ENCODE results near the gene CWH43.

DNA sequence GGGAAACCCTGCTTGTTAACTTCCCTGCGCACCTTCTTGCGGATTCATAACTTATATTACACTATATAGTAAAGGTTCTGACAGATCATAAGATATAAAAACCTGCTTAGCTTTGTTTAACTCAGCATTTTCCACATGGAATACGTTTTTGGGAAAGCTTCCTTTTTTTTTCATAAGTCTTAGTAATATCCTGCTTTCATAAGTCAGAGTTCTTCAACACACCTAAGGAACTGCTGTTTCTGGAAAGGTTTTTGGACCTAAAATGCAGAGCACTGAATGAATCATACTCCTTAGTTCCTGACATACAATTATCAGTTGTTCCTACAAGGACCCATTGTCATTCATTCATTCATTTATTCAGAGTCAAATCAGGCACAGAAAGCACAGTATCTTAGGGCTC, 47.2 kb upstream of the CWH43 start:
- TF ChIP-seq, protein P1, sequence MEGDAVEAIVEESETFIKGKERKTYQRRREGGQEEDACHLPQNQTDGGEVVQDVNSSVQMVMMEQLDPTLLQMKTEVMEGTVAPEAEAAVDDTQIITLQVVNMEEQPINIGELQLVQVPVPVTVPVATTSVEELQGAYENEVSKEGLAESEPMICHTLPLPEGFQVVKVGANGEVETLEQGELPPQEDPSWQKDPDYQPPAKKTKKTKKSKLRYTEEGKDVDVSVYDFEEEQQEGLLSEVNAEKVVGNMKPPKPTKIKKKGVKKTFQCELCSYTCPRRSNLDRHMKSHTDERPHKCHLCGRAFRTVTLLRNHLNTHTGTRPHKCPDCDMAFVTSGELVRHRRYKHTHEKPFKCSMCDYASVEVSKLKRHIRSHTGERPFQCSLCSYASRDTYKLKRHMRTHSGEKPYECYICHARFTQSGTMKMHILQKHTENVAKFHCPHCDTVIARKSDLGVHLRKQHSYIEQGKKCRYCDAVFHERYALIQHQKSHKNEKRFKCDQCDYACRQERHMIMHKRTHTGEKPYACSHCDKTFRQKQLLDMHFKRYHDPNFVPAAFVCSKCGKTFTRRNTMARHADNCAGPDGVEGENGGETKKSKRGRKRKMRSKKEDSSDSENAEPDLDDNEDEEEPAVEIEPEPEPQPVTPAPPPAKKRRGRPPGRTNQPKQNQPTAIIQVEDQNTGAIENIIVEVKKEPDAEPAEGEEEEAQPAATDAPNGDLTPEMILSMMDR (IDR thresholded peaks at IDR 0.05), result no peak
- no peak for TF ChIP-seq POLR2A (IDR thresholded peaks at IDR 0.05)
